IPS-11a (cell line): ENCODE data around the gene CSH1.
"Not testable (repeated sequence)": the region's sequence is repeated elsewhere in the genome, so short reads cannot be mapped to it uniquely, and the experiment has no call there.

Experiments used
- H3K4me3 ChIP-seq: one replicate; pipeline ENCODE4 v1.5.1; 2013; ENCODE audit warnings: low read depth, low read length, control low read depth

CSH1 gene

DNA sequence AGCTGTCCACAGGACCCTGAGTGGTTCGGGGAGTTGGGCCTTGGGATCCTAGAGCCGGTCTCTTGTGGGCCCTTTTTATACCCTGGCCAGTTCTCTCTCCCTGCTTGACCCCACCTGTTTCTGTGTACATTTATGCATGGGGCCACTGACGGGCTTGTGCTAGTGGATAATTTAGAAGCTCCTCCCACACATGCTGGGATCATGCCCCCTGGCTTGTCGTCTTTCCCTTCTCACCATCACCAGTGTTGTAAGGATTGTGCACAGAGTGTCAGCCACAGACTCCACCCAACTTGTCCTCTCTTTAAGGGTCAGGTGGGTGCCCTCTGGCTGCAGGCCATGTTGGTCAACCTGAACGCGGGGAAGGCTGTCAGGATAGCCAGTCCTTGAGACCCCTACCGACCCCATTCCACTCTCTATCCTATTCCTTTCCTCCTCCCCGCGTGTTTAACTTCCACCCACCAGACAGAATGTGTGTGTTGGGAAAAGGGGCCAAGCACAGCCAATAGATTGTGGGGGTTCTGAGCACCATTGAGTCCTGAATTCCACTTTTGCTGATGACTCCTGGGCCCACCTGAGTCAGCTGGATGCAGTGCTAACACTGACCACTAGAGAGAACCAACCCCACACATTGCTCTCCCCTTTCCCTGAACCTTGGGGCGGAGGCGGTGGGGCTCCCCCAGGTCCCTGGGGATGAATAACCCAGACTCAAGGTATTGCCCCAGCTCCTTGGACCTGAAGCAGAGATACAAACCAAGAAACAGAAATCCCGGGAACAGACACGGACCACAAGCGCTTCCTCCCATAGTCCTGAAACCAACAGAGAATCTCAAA is at the start of gene CSH1:
Gene CSH1, minus strand, starts transcription at position 51 of the 831 bp plus-strand sequence. CDS start 63 bp downstream, outside the sequence.
- H3K4me3 ChIP-seq: not testable (repeated sequence)

DNA sequence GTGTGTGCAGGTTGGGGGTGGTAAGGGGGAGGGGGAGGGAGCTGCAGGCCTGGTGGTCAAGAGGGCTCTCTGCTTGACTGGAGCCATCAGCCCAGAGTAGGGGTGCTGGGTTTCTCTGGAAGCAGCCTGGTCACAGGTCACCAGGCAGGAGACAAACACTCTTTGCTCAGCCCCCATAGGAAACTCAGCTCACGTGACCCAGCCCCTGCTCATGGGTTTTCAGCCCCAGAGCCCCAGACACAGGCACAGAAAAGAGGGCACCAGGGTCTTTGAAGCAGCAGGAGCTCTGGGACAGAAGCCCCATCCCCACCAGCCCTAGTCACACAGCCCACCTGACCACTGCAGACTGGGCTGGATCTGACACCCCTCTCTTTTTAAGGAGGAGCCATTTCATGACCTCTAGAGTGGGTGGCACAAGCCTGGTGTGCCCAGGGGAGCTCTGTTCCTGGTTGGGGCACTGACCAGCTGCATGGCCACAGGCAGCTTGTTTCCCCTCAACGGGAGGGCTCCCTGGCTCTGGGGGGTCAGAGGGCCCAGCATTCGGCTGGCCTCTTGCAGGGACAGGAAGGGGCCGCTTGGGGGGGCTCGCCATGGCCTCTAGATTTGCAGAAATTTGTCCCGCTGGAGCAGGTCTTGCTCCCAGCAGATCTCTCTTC is 49.5 kb upstream of the CSH1 start:
- no peak overlapping the region for H3K4me3 ChIP-seq

GRCh38 chr17:63944736-63945499 is 48.5 kb upstream of the CSH1 start:
- no peak overlapping the region for H3K4me3 ChIP-seq

GRCh38 chr17:63943745-63944144 is 47.4 kb upstream of the CSH1 start:
- H3K4me3 ChIP-seq: no peak overlapping the region

GRCh38 chr17:63942309-63942985 is 46.1 kb upstream of the CSH1 start:
- H3K4me3 ChIP-seq: no peak overlapping the region

- no peak overlapping the region for H3K4me3 ChIP-seq
Measured at GRCh38 chr17:63941751-63942150, 45.4 kb upstream of the CSH1 start.

GRCh38 chr17:63941162-63941561 is 44.8 kb upstream of the CSH1 start:
- H3K4me3 ChIP-seq: no peak overlapping the region

- no peak overlapping the region for H3K4me3 ChIP-seq
Measured at GRCh38 chr17:63940584-63940983, 44.2 kb upstream of the CSH1 start.

GRCh38 chr17:63939884-63940283 is 43.5 kb upstream of the CSH1 start:
- no peak overlapping the region for H3K4me3 ChIP-seq

DNA sequence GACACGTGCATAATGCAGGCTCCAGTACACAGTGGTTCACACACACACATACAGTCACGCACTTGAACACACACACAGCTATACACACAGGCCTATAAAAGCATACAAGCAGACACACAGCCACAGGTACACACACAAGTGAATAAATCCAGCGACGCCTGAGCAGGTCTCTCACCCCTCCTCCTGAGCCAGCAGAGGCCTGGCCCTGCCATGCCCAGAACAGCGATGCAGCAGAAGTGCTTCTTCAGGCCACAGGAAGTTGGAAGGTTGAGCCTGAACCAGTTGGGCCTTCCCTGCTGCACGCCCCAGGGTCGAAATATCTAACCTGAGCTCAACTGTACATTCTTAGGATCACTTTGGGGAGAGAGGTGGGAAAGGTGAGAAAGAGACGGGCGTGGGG is 43.0 kb upstream of the CSH1 start:
- no peak overlapping the region for H3K4me3 ChIP-seq

- no peak overlapping the region for H3K4me3 ChIP-seq
Measured at GRCh38 chr17:63937920-63938319, 41.5 kb upstream of the CSH1 start.

- H3K4me3 ChIP-seq: no peak overlapping the region
Measured at GRCh38 chr17:63937319-63937718, 40.9 kb upstream of the CSH1 start.

DNA sequence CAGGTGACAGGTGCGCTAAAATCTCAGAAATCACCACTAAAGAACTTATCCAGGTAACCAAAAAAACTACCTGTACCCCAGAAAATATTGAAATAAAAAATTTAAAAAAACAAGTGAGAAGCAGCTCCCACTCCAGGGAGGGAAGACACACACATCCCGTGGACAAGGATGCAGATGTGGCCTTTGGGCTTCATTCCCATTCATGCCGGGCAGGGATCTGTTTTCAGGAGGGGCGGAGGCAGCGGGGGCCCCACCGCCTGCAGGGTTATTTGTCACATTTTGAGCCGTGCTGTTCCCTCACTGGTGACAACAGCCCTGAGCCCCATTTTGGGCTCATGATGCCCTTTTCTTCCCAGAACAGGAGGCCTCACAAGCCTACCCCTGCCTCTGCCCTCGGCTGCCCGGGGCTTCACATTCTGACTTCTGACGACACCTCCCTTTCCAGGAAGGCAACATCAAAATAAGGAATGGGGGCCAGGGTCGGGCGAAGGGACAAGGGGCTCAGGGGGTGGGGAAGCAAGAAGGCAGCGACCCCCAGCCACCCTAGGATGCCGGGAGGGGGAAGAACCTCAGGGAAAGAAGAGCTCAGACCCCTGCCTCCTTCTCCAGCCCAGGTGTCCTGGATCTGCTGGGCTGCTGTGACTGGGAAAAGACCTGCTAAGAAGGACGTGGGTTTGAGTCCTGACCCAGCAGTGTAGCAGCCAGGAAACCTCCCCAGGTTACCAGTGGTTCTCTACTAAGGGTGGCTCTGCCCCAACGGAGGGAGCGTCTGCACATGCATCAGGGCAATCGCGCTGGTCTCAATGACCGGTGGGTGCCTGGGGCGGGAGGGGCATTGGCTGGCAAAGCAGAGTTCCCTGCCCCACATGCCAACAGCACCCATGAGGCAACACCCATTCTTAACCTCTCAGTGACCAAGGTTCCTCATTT is 38.1 kb upstream of the CSH1 start:
- H3K4me3 ChIP-seq: no peak overlapping the region

DNA sequence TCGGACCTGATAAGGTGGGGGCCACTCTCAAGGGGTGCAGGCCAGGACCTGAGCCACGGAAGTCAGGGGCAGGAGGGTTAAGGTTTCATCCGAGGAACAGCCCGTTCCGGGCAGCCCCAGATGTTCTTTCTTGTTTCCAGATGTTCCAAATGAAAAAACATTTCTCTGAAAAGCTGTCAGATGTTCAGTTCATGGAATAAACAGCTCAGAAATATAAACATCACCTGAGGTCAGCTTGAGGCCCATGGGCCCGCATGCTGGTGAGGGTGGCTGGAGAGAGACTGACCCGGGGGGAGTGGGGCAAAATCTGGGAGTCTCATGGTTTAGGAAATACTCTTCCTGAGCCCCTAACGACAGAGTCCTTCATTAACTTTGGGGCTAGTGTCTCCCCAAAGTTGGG is 37.2 kb upstream of the CSH1 start:
- no peak overlapping the region for H3K4me3 ChIP-seq

GRCh38 chr17:63932721-63933120 is 36.3 kb upstream of the CSH1 start:
- H3K4me3 ChIP-seq: no peak overlapping the region

DNA sequence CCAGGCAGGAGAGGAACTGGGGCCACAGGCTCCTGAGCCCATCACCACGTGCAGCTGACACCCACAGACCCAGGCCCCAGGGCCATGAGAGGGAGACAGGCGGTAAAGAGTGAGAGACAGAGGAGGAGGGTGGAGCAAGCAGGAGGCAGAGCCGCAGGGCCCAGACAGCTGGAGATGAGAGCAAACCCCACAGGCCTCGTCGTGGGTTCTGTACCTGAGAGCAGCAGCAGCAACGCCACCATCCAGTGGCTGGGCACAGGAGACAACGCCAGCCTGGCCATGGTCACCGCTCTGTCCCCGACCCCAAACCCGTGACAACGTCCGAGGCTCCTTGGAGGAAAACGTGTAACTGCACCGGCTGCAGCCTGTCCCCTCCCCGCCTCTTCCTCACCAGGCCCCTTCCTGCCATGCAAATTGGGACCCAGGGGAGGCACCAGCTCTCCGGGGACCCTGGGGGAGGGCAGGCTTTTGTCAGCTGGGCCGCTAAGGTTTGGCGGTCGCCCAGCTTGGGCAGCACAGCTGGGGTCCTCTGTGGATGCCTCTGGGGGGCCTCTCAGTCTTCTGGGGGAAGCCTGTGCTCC is 35.7 kb upstream of the CSH1 start, which contains the start of gene CD79B:
Gene CD79B, minus strand, starts transcription at position 351 of the 581 bp plus-strand sequence. Its CDS starts 70 bp downstream, at position 281.
- no peak within 1 kb of the TSS for H3K4me3 ChIP-seq

- H3K4me3 ChIP-seq: no peak overlapping the region
Measured at GRCh38 chr17:63930951-63931575, 34.7 kb upstream of the CSH1 start.

GRCh38 chr17:63929860-63930766 is 33.7 kb upstream of the CSH1 start:
- H3K4me3 ChIP-seq: no peak overlapping the region
